ENCODE data around the gene KIN. TPM values are rescaled to one million over a fixed set of nuclear protein-coding genes. Genes with fewer than 3 reads are reported as not detected.
A peak's percentile ranks its signal among the peaks of the same experiment; 100 is the strongest.
"Not testable (repeated sequence)": the region's sequence is repeated elsewhere in the genome, so short reads cannot be mapped to it uniquely, and the experiment has no call there.

Gene KIN
- total RNA-seq, 1 experiment from 2014 or later, result 12.4 TPM

DNA sequence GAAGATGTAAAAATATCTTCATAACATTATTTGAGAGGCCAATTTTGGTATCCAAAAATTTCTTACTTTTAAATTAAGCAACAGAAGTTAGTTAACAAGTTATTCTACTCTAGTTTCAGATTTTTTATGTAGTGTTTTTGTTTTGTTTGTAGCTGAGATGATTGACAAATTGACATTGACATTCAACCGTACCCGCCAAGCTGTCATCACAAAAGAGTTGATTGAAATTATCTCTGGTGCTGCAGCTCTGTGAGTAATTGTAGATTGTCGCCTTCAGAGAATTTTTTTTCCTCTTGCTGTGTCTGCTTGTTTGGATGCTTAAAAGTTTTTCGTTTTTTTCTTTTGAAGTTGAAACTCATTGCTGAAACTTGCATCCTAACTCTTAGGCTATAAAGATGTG, 14.8 kb upstream of the KIN start:
- DNase-seq (ENCODE audit: low spot score), result no peak
- in situ Hi-C loops (cut with HindIII; ENCODE audit: low sequenced_read_pairs), result no loop called here

DNA sequence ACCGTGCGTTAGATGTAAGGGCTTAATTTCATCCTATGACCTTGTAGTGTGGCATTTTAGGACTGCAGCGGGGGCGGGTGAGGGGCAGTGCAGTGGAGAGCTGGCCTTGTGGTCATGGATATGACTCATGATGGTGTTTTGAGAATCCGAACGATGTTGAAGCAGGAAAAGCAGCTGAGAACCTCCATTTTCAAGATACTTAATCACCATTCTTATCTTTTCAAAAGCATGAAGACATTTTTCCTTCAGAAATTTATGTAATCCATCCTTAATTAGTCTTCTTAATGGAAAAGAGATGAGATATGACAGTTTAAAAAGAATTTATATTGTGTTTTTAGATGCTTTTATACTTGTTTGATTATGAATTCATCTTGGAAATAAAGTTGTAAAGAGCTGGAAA, 9.8 kb upstream of the KIN start:
- in situ Hi-C loops (cut with HindIII; ENCODE audit: low sequenced_read_pairs), result no loop called here
- no peak for DNase-seq (ENCODE audit: low spot score)

- in situ Hi-C loops (cut with HindIII; ENCODE audit: low sequenced_read_pairs), result no loop called here
- DNase-seq (ENCODE audit: low spot score), result no peak
Observed at GRCh38 chr10:7795605-7796004, 7.8 kb upstream of the KIN start.

DNA sequence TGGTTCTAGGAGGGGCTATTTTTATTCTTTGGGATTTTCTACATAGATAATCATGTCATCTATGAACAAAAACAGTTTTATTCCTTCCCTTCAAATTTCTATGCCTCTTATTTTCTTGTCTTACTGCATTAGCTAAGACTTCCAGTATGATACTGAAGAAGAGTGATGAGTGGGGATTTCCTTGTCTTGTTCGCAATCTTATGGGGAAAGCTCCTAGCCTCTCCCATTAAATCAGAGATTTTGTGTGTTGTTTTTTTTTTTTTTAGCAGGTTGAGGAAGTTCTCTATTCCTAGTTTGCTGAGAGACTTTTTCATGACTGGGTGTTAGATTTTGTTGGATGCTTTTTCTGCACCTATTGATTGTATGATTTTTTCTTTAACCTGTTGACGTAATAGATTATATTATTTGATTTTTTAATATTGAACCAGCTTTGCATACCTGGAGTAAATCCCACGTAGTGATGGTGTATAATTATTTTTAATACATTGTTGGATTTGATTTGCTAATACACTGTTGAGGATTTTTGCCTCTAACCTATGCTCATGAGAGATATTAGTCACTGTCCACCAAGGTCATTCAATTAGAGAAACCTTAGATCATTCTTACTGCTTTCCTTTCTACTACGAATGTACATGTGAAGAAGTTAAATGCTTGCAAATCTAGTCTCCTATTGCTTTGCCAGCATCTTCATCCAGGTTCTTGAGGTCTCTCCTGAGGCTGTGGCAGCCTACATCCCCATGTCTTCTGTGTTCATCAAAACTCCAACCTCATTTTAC, 6.6 kb upstream of the KIN start:
- DNase-seq (ENCODE audit: low spot score), result no peak
- in situ Hi-C loops (cut with HindIII; ENCODE audit: low sequenced_read_pairs), result no loop called here

DNA sequence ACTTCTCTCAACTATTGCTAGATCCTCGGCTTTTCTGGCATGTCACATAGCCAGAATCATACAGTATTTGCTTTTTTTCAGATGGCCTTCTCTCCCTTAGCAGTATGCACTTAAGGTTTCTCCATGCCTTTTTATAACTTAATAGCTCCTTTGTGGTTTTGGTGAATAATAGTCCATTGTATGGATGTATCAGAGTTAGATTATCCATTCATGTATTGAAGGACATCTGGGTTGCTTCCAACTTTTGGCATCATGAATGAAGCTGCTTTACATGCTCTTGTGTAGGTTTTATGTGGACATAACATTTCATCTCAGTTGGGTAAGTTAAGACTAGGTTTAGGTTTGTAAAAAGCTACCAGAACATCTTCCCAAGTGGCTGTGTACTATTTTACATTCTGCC, 4.7 kb upstream of the KIN start:
- in situ Hi-C loops (cut with HindIII; ENCODE audit: low sequenced_read_pairs), result no loop called here
- DNase-seq (ENCODE audit: low spot score), result no peak

- DNase-seq (ENCODE audit: low spot score), result no peak
- in situ Hi-C loops (cut with HindIII; ENCODE audit: low sequenced_read_pairs), result no loop called here
Observed at GRCh38 chr10:7789390-7789789, 1.6 kb upstream of the KIN start.

GRCh38 chr10:7788639-7789286, 970 bp upstream of the KIN start:
- in situ Hi-C loops (cut with HindIII; ENCODE audit: low sequenced_read_pairs), result no loop called here
- DNase-seq (ENCODE audit: low spot score), result no peak

- in situ Hi-C loops (cut with HindIII; ENCODE audit: low sequenced_read_pairs), result no loop called here
- DNase-seq (ENCODE audit: low spot score), result no peak
Observed at GRCh38 chr10:7787150-7787856, 490 bp downstream of the KIN start.

DNA sequence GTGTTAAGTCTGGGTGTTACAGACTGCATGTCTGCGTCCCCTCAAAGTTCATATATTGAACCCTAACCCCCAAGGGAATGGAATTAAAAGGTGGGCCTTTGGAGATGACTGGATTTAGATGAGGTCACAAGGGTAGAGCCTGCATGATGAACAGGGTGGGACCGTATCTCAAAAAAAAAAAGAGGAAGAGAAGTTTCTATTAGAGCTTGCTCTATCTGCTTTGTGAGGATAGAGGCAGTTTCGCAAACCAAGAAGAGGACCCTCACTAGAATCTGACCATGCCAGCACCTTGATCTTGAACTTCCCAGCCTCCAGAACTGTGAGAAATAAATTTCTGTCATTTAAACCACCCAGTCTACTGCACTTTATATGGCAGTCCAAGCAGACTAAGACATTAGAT, 1.4 kb downstream of the KIN start:
- in situ Hi-C loops (cut with HindIII; ENCODE audit: low sequenced_read_pairs), result no loop called here
- DNase-seq (ENCODE audit: low spot score), result no peak

DNA sequence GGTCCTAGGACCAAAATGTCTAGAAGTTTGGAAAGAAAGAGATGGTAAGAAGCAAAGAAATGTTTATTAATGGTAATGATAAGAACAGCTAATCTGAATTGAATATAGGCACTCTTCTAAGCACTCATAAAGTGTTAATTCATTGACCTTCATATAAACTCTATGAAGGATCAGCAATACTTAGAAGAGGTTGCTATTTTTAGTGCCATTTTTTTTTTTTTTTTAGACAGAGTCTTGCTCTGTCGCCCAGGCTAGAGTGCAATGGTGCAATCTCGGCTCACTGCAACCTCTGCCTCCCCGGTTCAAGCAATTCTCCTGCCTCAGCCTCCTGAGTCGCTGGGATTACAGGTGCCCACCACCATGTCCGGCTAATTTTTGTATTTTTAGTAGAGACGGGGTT, 5.6 kb downstream of the KIN start:
- DNase-seq (ENCODE audit: low spot score); in situ Hi-C loops (cut with HindIII; ENCODE audit: low sequenced_read_pairs): not testable (repeated sequence)

DNA sequence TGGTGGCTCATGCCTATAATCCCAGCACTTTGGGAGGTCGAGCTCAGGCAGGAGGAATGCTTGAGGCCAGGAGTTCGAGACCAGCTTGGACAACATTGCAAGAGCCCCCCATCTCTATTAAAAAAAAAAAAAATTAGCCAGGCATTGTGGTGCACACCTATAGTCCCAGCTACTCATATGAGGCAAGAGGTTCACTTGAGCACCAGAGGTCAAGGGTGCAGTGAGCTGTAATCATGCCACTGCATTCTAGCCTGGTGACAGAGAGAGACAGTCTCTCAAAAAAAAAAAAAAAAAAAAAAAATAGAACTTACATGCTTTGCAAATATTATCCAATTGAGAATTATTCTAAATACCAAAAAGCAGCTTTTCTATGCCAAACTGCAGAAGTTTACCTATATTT, 11.0 kb downstream of the KIN start:
- no peak for DNase-seq (ENCODE audit: low spot score)
- in situ Hi-C loops (cut with HindIII; ENCODE audit: low sequenced_read_pairs), result no loop called here

- in situ Hi-C loops (cut with HindIII; ENCODE audit: low sequenced_read_pairs), result no loop called here
- DNase-seq (ENCODE audit: low spot score), result peak; percentile 93
Observed at GRCh38 chr10:7773845-7774801, 13.7 kb downstream of the KIN start.

DNA sequence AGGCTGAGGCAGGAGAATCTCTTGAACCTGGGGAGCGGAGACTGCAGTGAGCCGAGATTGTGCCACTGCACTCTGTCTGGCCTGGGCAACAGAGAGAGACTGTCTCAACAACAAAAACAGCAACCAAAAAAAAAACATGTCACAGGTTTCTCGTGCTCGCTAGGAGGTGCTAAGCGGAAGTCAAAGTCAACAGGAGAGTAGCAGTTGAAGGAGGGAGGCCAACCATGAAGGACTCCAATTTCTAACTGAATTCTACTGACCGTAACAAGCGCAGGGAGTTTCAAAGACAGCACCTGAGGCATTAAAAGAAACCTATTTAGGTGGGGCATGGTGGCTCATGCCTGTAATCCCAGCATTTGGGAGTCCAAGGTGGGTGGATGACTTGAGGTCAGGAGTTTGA, 19.4 kb downstream of the KIN start:
- in situ Hi-C loops (cut with HindIII; ENCODE audit: low sequenced_read_pairs), result no loop called here
- DNase-seq (ENCODE audit: low spot score), result no peak

GRCh38 chr10:7767209-7767608, 20.6 kb downstream of the KIN start:
- in situ Hi-C loops (cut with HindIII; ENCODE audit: low sequenced_read_pairs), result no loop called here

DNA sequence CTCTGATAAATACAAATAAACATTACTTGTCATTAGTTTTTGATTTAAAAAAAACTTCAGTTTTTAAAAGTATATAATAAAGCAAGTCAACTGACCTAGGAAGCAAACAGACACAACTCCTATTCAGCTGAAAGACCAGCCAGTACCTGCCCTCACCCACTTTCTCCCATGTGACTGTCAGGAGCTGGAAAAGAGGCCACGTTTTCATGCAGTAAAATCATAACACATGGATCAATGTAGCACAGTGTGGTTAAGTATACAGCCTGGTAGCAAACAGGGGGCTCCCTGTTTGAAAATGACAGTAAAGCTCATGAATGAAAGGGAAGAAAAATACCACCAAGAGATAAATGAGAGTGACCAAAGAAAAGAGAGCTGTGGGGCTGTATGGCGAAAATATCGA, 21.6 kb downstream of the KIN start:
- no peak for DNase-seq (ENCODE audit: low spot score)
- in situ Hi-C loops (cut with HindIII; ENCODE audit: low sequenced_read_pairs), result no loop called here

More at GRCh38 chr10:7767209-7767608, 20.6 kb downstream of the KIN start:
- no peak for DNase-seq (ENCODE audit: low spot score)

GRCh38 chr10:7763929-7764328, 23.9 kb downstream of the KIN start:
- in situ Hi-C loops (cut with HindIII; ENCODE audit: low sequenced_read_pairs), result no loop called here
- no peak for DNase-seq (ENCODE audit: low spot score)

- in situ Hi-C loops (cut with HindIII; ENCODE audit: low sequenced_read_pairs), result no loop called here
- DNase-seq (ENCODE audit: low spot score), result peak; percentile 12
Observed at GRCh38 chr10:7756360-7756992, 31.3 kb downstream of the KIN start.

DNA sequence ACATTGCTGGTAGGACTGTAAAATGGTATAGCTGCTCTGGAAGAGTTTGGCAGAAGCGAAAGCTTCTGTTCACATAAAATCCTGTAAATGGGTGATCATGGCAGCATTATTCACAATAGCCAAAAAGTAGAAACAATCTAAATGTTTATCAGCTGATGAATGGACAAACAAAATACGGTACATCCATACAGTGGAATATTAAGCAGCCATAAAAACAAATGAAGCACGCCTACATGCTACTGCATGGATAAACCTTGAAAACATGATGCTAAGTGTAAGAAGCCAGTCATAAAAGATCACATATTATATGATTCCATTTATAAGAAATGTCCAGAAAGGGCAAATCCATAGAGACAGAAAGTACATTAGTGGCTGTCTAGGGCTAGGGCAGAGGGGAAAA, 32.7 kb downstream of the KIN start:
- in situ Hi-C loops (cut with HindIII; ENCODE audit: low sequenced_read_pairs), result no loop called here
- DNase-seq (ENCODE audit: low spot score), result no peak

- in situ Hi-C loops (cut with HindIII; ENCODE audit: low sequenced_read_pairs), result no loop called here
- no peak for DNase-seq (ENCODE audit: low spot score)
Observed at GRCh38 chr10:7752251-7752650, 35.5 kb downstream of the KIN start.
